Ovary (tissue), 3 donors: ENCODE results near the gene MCRIP1.

Source experiments
- EP300 ChIP-seq: sonication (generic); formaldehyde crosslinking; IDR thresholded peaks from one replicate; pipeline ENCODE4 v1.6.1; 2017; ENCODE audit warnings: antibody characterized with exemption
- TF ChIP-seq, protein P1 (sequence below), 3 donors: fragments of 450-650 bp in 2 of 3; fragments of 200-600 bp in 1 of 3; IDR thresholded peaks; one replicate each; pipeline versions ENCODE4 v1.5.1 to v1.8.0; 2016 to 2022; ENCODE audit warnings: antibody characterized with exemption in 3 of 3, mild to moderate bottlenecking in 1 of 3
- donor health status: DM: no; HTN: no; CAD: no.

DNA sequence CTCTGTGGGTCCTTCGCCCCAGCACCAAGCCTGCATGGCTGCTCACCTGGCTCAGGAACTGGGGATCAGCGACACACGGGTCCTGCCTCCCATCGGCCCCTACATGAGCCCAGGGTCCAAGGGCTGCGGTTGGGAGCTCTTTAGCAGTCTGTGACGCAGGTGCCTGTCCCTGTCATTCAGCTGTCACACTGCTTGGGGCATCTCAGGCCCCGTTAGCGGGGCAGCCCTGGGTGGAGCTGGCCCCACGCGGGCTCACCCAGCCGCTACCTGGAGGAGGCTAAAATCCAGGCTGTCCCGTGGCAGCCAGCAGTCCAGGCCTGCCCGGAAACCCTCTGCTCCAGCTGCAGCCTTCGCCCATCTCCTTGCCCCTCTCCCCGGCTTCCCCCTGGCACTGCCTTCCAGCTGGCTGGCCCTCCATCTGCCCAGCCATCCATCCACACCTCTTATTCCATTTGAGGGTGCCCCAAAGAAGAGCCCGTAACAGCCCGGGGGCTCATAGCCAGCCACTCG lies 25.8 kb downstream of the MCRIP1 start:
- no peak for TF ChIP-seq EP300
- TF ChIP-seq, protein P1, sequence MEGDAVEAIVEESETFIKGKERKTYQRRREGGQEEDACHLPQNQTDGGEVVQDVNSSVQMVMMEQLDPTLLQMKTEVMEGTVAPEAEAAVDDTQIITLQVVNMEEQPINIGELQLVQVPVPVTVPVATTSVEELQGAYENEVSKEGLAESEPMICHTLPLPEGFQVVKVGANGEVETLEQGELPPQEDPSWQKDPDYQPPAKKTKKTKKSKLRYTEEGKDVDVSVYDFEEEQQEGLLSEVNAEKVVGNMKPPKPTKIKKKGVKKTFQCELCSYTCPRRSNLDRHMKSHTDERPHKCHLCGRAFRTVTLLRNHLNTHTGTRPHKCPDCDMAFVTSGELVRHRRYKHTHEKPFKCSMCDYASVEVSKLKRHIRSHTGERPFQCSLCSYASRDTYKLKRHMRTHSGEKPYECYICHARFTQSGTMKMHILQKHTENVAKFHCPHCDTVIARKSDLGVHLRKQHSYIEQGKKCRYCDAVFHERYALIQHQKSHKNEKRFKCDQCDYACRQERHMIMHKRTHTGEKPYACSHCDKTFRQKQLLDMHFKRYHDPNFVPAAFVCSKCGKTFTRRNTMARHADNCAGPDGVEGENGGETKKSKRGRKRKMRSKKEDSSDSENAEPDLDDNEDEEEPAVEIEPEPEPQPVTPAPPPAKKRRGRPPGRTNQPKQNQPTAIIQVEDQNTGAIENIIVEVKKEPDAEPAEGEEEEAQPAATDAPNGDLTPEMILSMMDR (IDR thresholded peaks at IDR 0.05): no peak
